IMR-90 (cell line): ENCODE results near the gene RFTN1. TPM values are rescaled to one million over a fixed set of nuclear protein-coding genes. Genes with fewer than 3 reads are reported as not detected.

ENCODE experiments used
- ATAC-seq: fragments of 200-7000 bp; cut with Tn5 transposase; 2 replicates; pipeline ENCODE4 v1.9.1; 2020; ENCODE audit warnings: low read depth, mild to moderate bottlenecking, moderate library complexity
- BruUV-seq: library from RNA; stranded (reverse); fragments of 400-500 nt; replicated peaks from 2 replicates; lab custom pipeline; 2021; lab: Mats Ljungman, UMichigan
- CTCF ChIA-PET: fragments of 300-600 bp; formaldehyde crosslinking; extraction: SDS; loops from one replicate; lab custom pipeline; 2021; ENCODE audit warnings: antibody characterized with exemption; lab: Yijun Ruan, JAX
- POLR2A ChIA-PET: fragments of 300-600 bp; sonication (Branson Sonifier 250); formaldehyde crosslinking; loops from one replicate; lab custom pipeline; 2022; ENCODE audit warnings: antibody characterized with exemption; ENCODE audit not compliant: unreplicated experiment; lab: Charles Lee
- DNase-seq: peaks from one replicate; pipeline ENCODE4 v3.0.0; 2013
- H2AFZ ChIP-seq: replicated peaks from 2 replicates; pipeline ENCODE3; 2013; ENCODE audit warnings: low read length, mild to moderate bottlenecking; ENCODE audit not compliant: poor library complexity
- H2AK5ac ChIP-seq: 2 replicates; pipeline ENCODE4 v1.6.1; 2013; ENCODE audit warnings: low read depth, low read length, inconsistent platforms
- H2AK9ac ChIP-seq: replicated peaks from 2 replicates; pipeline ENCODE3; 2013; ENCODE audit warnings: mild to moderate bottlenecking, low read depth, low read length, moderate library complexity; ENCODE audit not compliant: poor library complexity
- H2BK120ac ChIP-seq: 2 replicates; pipeline ENCODE4 v1.6.1; 2013; ENCODE audit warnings: low read depth, low read length, inconsistent platforms
- H2BK15ac ChIP-seq: 3 replicates; pipeline ENCODE4 v1.6.1; 2013; ENCODE audit warnings: low read depth, low read length, inconsistent platforms
- H2BK20ac ChIP-seq: 2 replicates; pipeline ENCODE4 v1.6.1; 2013; ENCODE audit warnings: low read depth, mild to moderate bottlenecking, inconsistent platforms, low read length, moderate library complexity
- H2BK5ac ChIP-seq: 2 replicates; pipeline ENCODE4 v1.6.1; 2013; ENCODE audit warnings: mild to moderate bottlenecking, low read depth, low read length, inconsistent platforms; ENCODE audit not compliant: poor library complexity, severe bottlenecking
- H3K14ac ChIP-seq: replicated peaks from 2 replicates; pipeline ENCODE4 v1.6.1; 2013; ENCODE audit warnings: low read depth, low read length, inconsistent platforms
- H3K18ac ChIP-seq: 2 replicates; pipeline ENCODE4 v1.6.1; 2013; ENCODE audit warnings: low read depth, low read length, control low read depth
- H3K23ac ChIP-seq: 2 replicates; pipeline ENCODE4 v1.6.1; 2013; ENCODE audit warnings: low read depth, low read length, inconsistent platforms
- H3K27ac ChIP-seq: 2 replicates; pipeline ENCODE4 v1.5.1; 2013; ENCODE audit warnings: mild to moderate bottlenecking, control low read depth, low read length; ENCODE audit not compliant: insufficient read depth
- H3K27me3 ChIP-seq: 2 replicates; pipeline ENCODE4 v1.6.1; 2013; ENCODE audit warnings: low read length; ENCODE audit not compliant: control insufficient read depth, insufficient read depth
- H3K36me3 ChIP-seq: 2 replicates; pipeline ENCODE4 v1.6.1; 2013; ENCODE audit warnings: low read length, mixed read lengths; ENCODE audit not compliant: control insufficient read depth, insufficient read depth
- H3K4ac ChIP-seq: 2 replicates; pipeline ENCODE4 v1.6.1; 2013; ENCODE audit warnings: low read depth, low read length, inconsistent platforms
- H3K4me1 ChIP-seq: 2 replicates; pipeline ENCODE4 v1.6.1; 2013; ENCODE audit warnings: low read length, mixed read lengths; ENCODE audit not compliant: control insufficient read depth, insufficient read depth
- H3K4me2 ChIP-seq: 2 replicates; pipeline ENCODE4 v1.6.1; 2013; ENCODE audit warnings: low read depth, mild to moderate bottlenecking, control low read depth, low read length, moderate library complexity
- H3K4me3 ChIP-seq: 2 replicates; pipeline ENCODE4 v1.5.1; 2013; ENCODE audit warnings: low read depth, mild to moderate bottlenecking, control low read depth, low read length, moderate library complexity; ENCODE audit not compliant: insufficient read depth
- H3K56ac ChIP-seq: 2 replicates; pipeline ENCODE4 v1.6.1; 2013; ENCODE audit warnings: low read length, inconsistent platforms; ENCODE audit not compliant: insufficient read depth; ENCODE audit errors: extremely low read depth
- H3K79me1 ChIP-seq, 2 experiments: 2 replicates each; pipeline ENCODE4 v1.6.1; 2013; ENCODE audit warnings: low read length in 2 of 2, inconsistent platforms in 1 of 2, low read depth in 1 of 2
- H3K9ac ChIP-seq: 2 replicates; pipeline ENCODE4 v1.6.1; 2013; ENCODE audit warnings: low read depth, low read length, control low read depth
- H3K9me1 ChIP-seq: 2 replicates; pipeline ENCODE4 v1.6.1; 2013; ENCODE audit warnings: low read length, inconsistent platforms; ENCODE audit not compliant: insufficient read depth
- H3K9me3 ChIP-seq: 2 replicates; pipeline ENCODE4 v1.6.1; 2013; ENCODE audit warnings: low read length; ENCODE audit not compliant: control insufficient read depth, insufficient read depth
- H4K20me1 ChIP-seq: 2 replicates; pipeline ENCODE4 v1.6.1; 2013; ENCODE audit warnings: low read length, inconsistent platforms; ENCODE audit not compliant: insufficient read depth
- H4K5ac ChIP-seq: 2 replicates; pipeline ENCODE4 v1.6.1; 2013; ENCODE audit warnings: mild to moderate bottlenecking, low read depth, low read length, control low read depth
- H4K8ac ChIP-seq, 2 experiments: 2 replicates each; pipeline ENCODE4 v1.6.1; 2013; ENCODE audit warnings: low read depth in 2 of 2, low read length in 2 of 2, control low read depth in 1 of 2, inconsistent platforms in 1 of 2
- H4K91ac ChIP-seq: 2 replicates; pipeline ENCODE4 v1.6.1; 2013; ENCODE audit warnings: low read depth, low read length, inconsistent platforms; ENCODE audit not compliant: insufficient read depth
- CEBPB ChIP-seq: IDR thresholded peaks from 2 replicates; pipeline ENCODE4 v1.6.1; 2012; ENCODE audit warnings: low read depth, low read length, improper control_type of control experiment
- CHD1 ChIP-seq: IDR thresholded peaks from 2 replicates; pipeline ENCODE4 v1.6.1; 2012; ENCODE audit warnings: low read depth, low read length, improper control_type of control experiment
- FOS ChIP-seq: fragments of 150-350 bp; IDR thresholded peaks from 2 replicates; pipeline ENCODE4 v1.6.1; 2016; ENCODE audit warnings: low read depth, low read length
- MAFK ChIP-seq: IDR thresholded peaks from 2 replicates; pipeline ENCODE4 v1.6.1; 2012; ENCODE audit warnings: low read depth, low read length, improper control_type of control experiment
- MAZ ChIP-seq: IDR thresholded peaks from 2 replicates; pipeline ENCODE4 v1.6.1; 2012; ENCODE audit warnings: low read depth, mild to moderate bottlenecking, low read length, improper control_type of control experiment, moderate library complexity, borderline replicate concordance
- MXI1 ChIP-seq: IDR thresholded peaks from 2 replicates; pipeline ENCODE4 v1.6.1; 2012; ENCODE audit warnings: low read depth, mild to moderate bottlenecking, low read length, moderate library complexity, borderline replicate concordance
- NFE2L2 ChIP-seq: fragments of 150-350 bp; IDR thresholded peaks from 2 replicates; pipeline ENCODE4 v1.6.1; 2016; ENCODE audit warnings: low read depth, mild to moderate bottlenecking, low read length
- RAD21 ChIP-seq: IDR thresholded peaks from 2 replicates; pipeline ENCODE4 v1.6.1; 2012; ENCODE audit warnings: low read length, improper control_type of control experiment
- RCOR1 ChIP-seq: IDR thresholded peaks from 2 replicates; pipeline ENCODE4 v1.6.1; 2012; ENCODE audit warnings: mild to moderate bottlenecking, low read length, improper control_type of control experiment; ENCODE audit not compliant: insufficient replicate concordance
- WGBS, 2 experiments: methylation state at CpG; one replicate each; pipeline versions ENCODE4 v1.1.5 to v1.1.7; 2013; ENCODE audit warnings: missing lambda C conversion rate in 2 of 2; ENCODE audit not compliant: insufficient read length in 1 of 2; ENCODE audit errors: extremely low coverage in 2 of 2; 5-methylcytosine and 5-hydroxymethylcytosine counted together
- dilution Hi-C: fragments of 300-500 bp; cut with HindIII; formaldehyde crosslinking; loops from one replicate; pipeline ENCODE4 v1.14.3; 2018; ENCODE audit warnings: low sequenced_read_pairs; ENCODE audit not compliant: unreplicated experiment
- in situ Hi-C: fragments of 300-500 bp; cut with MboI; formaldehyde crosslinking; loops from 3 replicates; pipeline ENCODE4 v1.14.3; 2019; ENCODE audit warnings: low sequenced_read_pairs, inconsistent platforms, mixed read lengths
- intact Hi-C: fragments of 100-400 bp; cut with micrococcal nuclease; formaldehyde crosslinking; loops from 2 replicates; pipeline ENCODE4 v1.10.0; 2022
- polyA plus RNA-seq, 3 experiments: library from polyadenylated mRNA; depleted of rRNA; stranded (reverse); fragments of >200 nt; gene quantifications; 2 replicates each; pipeline ENCODE4 v1.2.3, GENCODE V29; 2012; ENCODE audit warnings: low replicate concordance in 1 of 3
- total RNA-seq: library from RNA; depleted of rRNA; stranded (reverse); fragments of >200 nt; gene quantifications from 2 replicates; pipeline ENCODE4 v1.2.3, GENCODE V29; 2012

RFTN1 gene
- total and polyA plus RNA-seq, 2 of the 4 experiments (the other 2 are of a cell fraction) = 45.0 to 52.0 TPM

GRCh38 chr3:16427103-16427965, 86.2 kb downstream of the RFTN1 start:
- Histone ChIP-seq H3K4me3 (no peak overlapping the region), H4K91ac (peak overlapping the region; percentile 21; the same call in 1 of the 2 replicates), H3K9me3 (no peaks in the 10 kb centered on the region), H4K5ac (peak overlapping the region; percentile 15; the same call in 1 of the 2 replicates), H3K27ac (peak overlapping the region; percentile 84), H3K4me1 (peaks cover 12% of the 10 kb centered on the region), H3K14ac (peak overlapping the region; percentile 39; the same call in 1 of the 2 replicates), H2BK120ac (peak overlapping the region; percentile 55), H4K8ac (peak overlapping the region in 1 of 2 experiments; percentile 52; a peak in 1 of 4 replicates), H3K56ac (no peak overlapping the region), H2BK20ac (peak overlapping the region; percentile 72), H3K4me2 (peak overlapping the region; percentile 33; the same call in 1 of the 2 replicates), H2AK9ac (peak overlapping the region; percentile 68), H3K27me3 (no peaks in the 10 kb centered on the region), H3K36me3 (peaks cover 13% of the 10 kb centered on the region), H3K9me1 (peaks cover 21% of the 10 kb centered on the region), H3K18ac (peak overlapping the region; percentile 56), H3K4ac (peak overlapping the region; percentile 72), H4K20me1 (peaks cover 26% of the 10 kb centered on the region), H2BK5ac (peak overlapping the region; percentile 75), H3K23ac (peak overlapping the region; percentile 72), H2AK5ac (peak overlapping the region; percentile 57), H3K9ac (0 out of 2 replicates have a peak overlapping the region, but pooled peaks have one; percentile 6), H3K79me1 (peaks cover 31 to 69% of the 10 kb centered on the region in 2 experiments), H2AFZ (peak overlapping the region; percentile 37), H2BK15ac (peak overlapping the region; percentile 33; the same call in 1 of the 3 replicates)
- TF ChIP-seq MXI1 = 0 out of 2 replicates have a peak, but pooled peaks have one; percentile 22
- peak; percentile 17; the same call in 1 of the 2 replicates for TF ChIP-seq RAD21
- 0 out of 2 replicates have a peak, but pooled peaks have one; percentile 21 for TF ChIP-seq MAZ
- peak; percentile 93 for TF ChIP-seq FOS
- TF ChIP-seq CEBPB = peak; percentile 98
- no peak; the same call in 1 of the 2 replicates for TF ChIP-seq NFE2L2
- TF ChIP-seq CHD1 = no peak
- TF ChIP-seq MAFK = 0 out of 2 replicates have a peak, but pooled peaks have one; percentile 20
- peak; percentile 80 for TF ChIP-seq RCOR1
- DNase-seq (peak; percentile 97), ATAC-seq (peak; percentile 97)
- CTCF ChIA-PET = interaction anchor here (1.3 kb wide), 2 partner anchors 14 to 90 kb away, joined by 3 read pairs; no protein-coding TSS in a partner anchor
- in situ Hi-C loops = no loop called here
- no TSS peak for BruUV-seq
- intact Hi-C loops = no loop called here
- dilution Hi-C loops = no loop called here
- POLR2A ChIA-PET = no interaction called here
- no CpG with 5 or more reads among the region's 5 CpGs for WGBS, 2 experiments
